IMR-90 (cell line): ENCODE data around the gene EBF3. TPM values are rescaled to one million over a fixed set of nuclear protein-coding genes. Genes with fewer than 3 reads are reported as not detected.

Experiments
- ATAC-seq: fragments of 200-7000 bp; cut with Tn5 transposase; 2 replicates; pipeline ENCODE4 v1.9.1; 2020; ENCODE audit warnings: low read depth, mild to moderate bottlenecking, moderate library complexity
- BruUV-seq: library from RNA; stranded (reverse); fragments of 400-500 nt; replicated peaks from 2 replicates; lab custom pipeline; 2021; lab: Mats Ljungman, UMichigan
- CTCF ChIA-PET: fragments of 300-600 bp; formaldehyde crosslinking; extraction: SDS; loops from one replicate; lab custom pipeline; 2021; ENCODE audit warnings: antibody characterized with exemption; lab: Yijun Ruan, JAX
- POLR2A ChIA-PET: fragments of 300-600 bp; sonication (Branson Sonifier 250); formaldehyde crosslinking; loops from one replicate; lab custom pipeline; 2022; ENCODE audit warnings: antibody characterized with exemption; ENCODE audit not compliant: unreplicated experiment; lab: Charles Lee
- DNase-seq: peaks from one replicate; pipeline ENCODE4 v3.0.0; 2013
- H2AFZ ChIP-seq: replicated peaks from 2 replicates; pipeline ENCODE3; 2013; ENCODE audit warnings: low read length, mild to moderate bottlenecking; ENCODE audit not compliant: poor library complexity
- H2AK5ac ChIP-seq: 2 replicates; pipeline ENCODE4 v1.6.1; 2013; ENCODE audit warnings: low read depth, low read length, inconsistent platforms
- H2AK9ac ChIP-seq: replicated peaks from 2 replicates; pipeline ENCODE3; 2013; ENCODE audit warnings: mild to moderate bottlenecking, low read depth, low read length, moderate library complexity; ENCODE audit not compliant: poor library complexity
- H2BK120ac ChIP-seq: 2 replicates; pipeline ENCODE4 v1.6.1; 2013; ENCODE audit warnings: low read depth, low read length, inconsistent platforms
- H2BK15ac ChIP-seq: 3 replicates; pipeline ENCODE4 v1.6.1; 2013; ENCODE audit warnings: low read depth, low read length, inconsistent platforms
- H2BK20ac ChIP-seq: 2 replicates; pipeline ENCODE4 v1.6.1; 2013; ENCODE audit warnings: low read depth, mild to moderate bottlenecking, inconsistent platforms, low read length, moderate library complexity
- H2BK5ac ChIP-seq: 2 replicates; pipeline ENCODE4 v1.6.1; 2013; ENCODE audit warnings: mild to moderate bottlenecking, low read depth, low read length, inconsistent platforms; ENCODE audit not compliant: poor library complexity, severe bottlenecking
- H3K14ac ChIP-seq: replicated peaks from 2 replicates; pipeline ENCODE4 v1.6.1; 2013; ENCODE audit warnings: low read depth, low read length, inconsistent platforms
- H3K18ac ChIP-seq: 2 replicates; pipeline ENCODE4 v1.6.1; 2013; ENCODE audit warnings: low read depth, low read length, control low read depth
- H3K23ac ChIP-seq: 2 replicates; pipeline ENCODE4 v1.6.1; 2013; ENCODE audit warnings: low read depth, low read length, inconsistent platforms
- H3K27ac ChIP-seq: 2 replicates; pipeline ENCODE4 v1.5.1; 2013; ENCODE audit warnings: mild to moderate bottlenecking, control low read depth, low read length; ENCODE audit not compliant: insufficient read depth
- H3K27me3 ChIP-seq: 2 replicates; pipeline ENCODE4 v1.6.1; 2013; ENCODE audit warnings: low read length; ENCODE audit not compliant: control insufficient read depth, insufficient read depth
- H3K36me3 ChIP-seq: 2 replicates; pipeline ENCODE4 v1.6.1; 2013; ENCODE audit warnings: low read length, mixed read lengths; ENCODE audit not compliant: control insufficient read depth, insufficient read depth
- H3K4ac ChIP-seq: 2 replicates; pipeline ENCODE4 v1.6.1; 2013; ENCODE audit warnings: low read depth, low read length, inconsistent platforms
- H3K4me1 ChIP-seq: 2 replicates; pipeline ENCODE4 v1.6.1; 2013; ENCODE audit warnings: low read length, mixed read lengths; ENCODE audit not compliant: control insufficient read depth, insufficient read depth
- H3K4me2 ChIP-seq: 2 replicates; pipeline ENCODE4 v1.6.1; 2013; ENCODE audit warnings: low read depth, mild to moderate bottlenecking, control low read depth, low read length, moderate library complexity
- H3K4me3 ChIP-seq: 2 replicates; pipeline ENCODE4 v1.5.1; 2013; ENCODE audit warnings: low read depth, mild to moderate bottlenecking, control low read depth, low read length, moderate library complexity; ENCODE audit not compliant: insufficient read depth
- H3K56ac ChIP-seq: 2 replicates; pipeline ENCODE4 v1.6.1; 2013; ENCODE audit warnings: low read length, inconsistent platforms; ENCODE audit not compliant: insufficient read depth; ENCODE audit errors: extremely low read depth
- H3K79me1 ChIP-seq, 2 experiments: 2 replicates each; pipeline ENCODE4 v1.6.1; 2013; ENCODE audit warnings: low read length in 2 of 2, inconsistent platforms in 1 of 2, low read depth in 1 of 2
- H3K9ac ChIP-seq: 2 replicates; pipeline ENCODE4 v1.6.1; 2013; ENCODE audit warnings: low read depth, low read length, control low read depth
- H3K9me1 ChIP-seq: 2 replicates; pipeline ENCODE4 v1.6.1; 2013; ENCODE audit warnings: low read length, inconsistent platforms; ENCODE audit not compliant: insufficient read depth
- H3K9me3 ChIP-seq: 2 replicates; pipeline ENCODE4 v1.6.1; 2013; ENCODE audit warnings: low read length; ENCODE audit not compliant: control insufficient read depth, insufficient read depth
- H4K20me1 ChIP-seq: 2 replicates; pipeline ENCODE4 v1.6.1; 2013; ENCODE audit warnings: low read length, inconsistent platforms; ENCODE audit not compliant: insufficient read depth
- H4K5ac ChIP-seq: 2 replicates; pipeline ENCODE4 v1.6.1; 2013; ENCODE audit warnings: mild to moderate bottlenecking, low read depth, low read length, control low read depth
- H4K8ac ChIP-seq, 2 experiments: 2 replicates each; pipeline ENCODE4 v1.6.1; 2013; ENCODE audit warnings: low read depth in 2 of 2, low read length in 2 of 2, control low read depth in 1 of 2, inconsistent platforms in 1 of 2
- H4K91ac ChIP-seq: 2 replicates; pipeline ENCODE4 v1.6.1; 2013; ENCODE audit warnings: low read depth, low read length, inconsistent platforms; ENCODE audit not compliant: insufficient read depth
- ELK1 ChIP-seq: fragments of 150-350 bp; IDR thresholded peaks from 2 replicates; pipeline ENCODE4 v1.6.1; 2016; ENCODE audit warnings: low read depth, mild to moderate bottlenecking, low read length, moderate library complexity, borderline replicate concordance
- MXI1 ChIP-seq: IDR thresholded peaks from 2 replicates; pipeline ENCODE4 v1.6.1; 2012; ENCODE audit warnings: low read depth, mild to moderate bottlenecking, low read length, moderate library complexity, borderline replicate concordance
- RAD21 ChIP-seq: IDR thresholded peaks from 2 replicates; pipeline ENCODE4 v1.6.1; 2012; ENCODE audit warnings: low read length, improper control_type of control experiment
- RFX5 ChIP-seq: IDR thresholded peaks from 2 replicates; pipeline ENCODE4 v1.8.0; 2012; ENCODE audit warnings: low read depth, mild to moderate bottlenecking, low read length, moderate library complexity
- WGBS, 2 experiments: methylation state at CpG; one replicate each; pipeline versions ENCODE4 v1.1.5 to v1.1.7; 2013; ENCODE audit warnings: missing lambda C conversion rate in 2 of 2; ENCODE audit not compliant: insufficient read length in 1 of 2; ENCODE audit errors: extremely low coverage in 2 of 2; 5-methylcytosine and 5-hydroxymethylcytosine counted together
- dilution Hi-C: fragments of 300-500 bp; cut with HindIII; formaldehyde crosslinking; loops from one replicate; pipeline ENCODE4 v1.14.3; 2018; ENCODE audit warnings: low sequenced_read_pairs; ENCODE audit not compliant: unreplicated experiment
- in situ Hi-C: fragments of 300-500 bp; cut with MboI; formaldehyde crosslinking; loops from 3 replicates; pipeline ENCODE4 v1.14.3; 2019; ENCODE audit warnings: low sequenced_read_pairs, inconsistent platforms, mixed read lengths
- intact Hi-C: fragments of 100-400 bp; cut with micrococcal nuclease; formaldehyde crosslinking; loops from 2 replicates; pipeline ENCODE4 v1.10.0; 2022
- polyA plus RNA-seq, 3 experiments: library from polyadenylated mRNA; depleted of rRNA; stranded (reverse); fragments of >200 nt; gene quantifications; 2 replicates each; pipeline ENCODE4 v1.2.3, GENCODE V29; 2012; ENCODE audit warnings: low replicate concordance in 1 of 3
- total RNA-seq: library from RNA; depleted of rRNA; stranded (reverse); fragments of >200 nt; gene quantifications from 2 replicates; pipeline ENCODE4 v1.2.3, GENCODE V29; 2012

The EBF3 gene
- total and polyA plus RNA-seq, 2 of the 4 experiments (the other 2 are of a cell fraction), result 0.36 to 0.70 TPM

- Histone ChIP-seq H3K79me1 (no peaks in the 10 kb centered on the region), H4K91ac (no peak overlapping the region), H2BK20ac (no peak overlapping the region), H3K27ac (no peak overlapping the region), H3K23ac (no peak overlapping the region), H4K8ac (no peak overlapping the region), H4K20me1 (no peaks in the 10 kb centered on the region), H2AK9ac (no peak overlapping the region), H3K9me1 (no peaks in the 10 kb centered on the region), H2BK5ac (no peak overlapping the region), H3K9me3 (peaks cover 33% of the 10 kb centered on the region), H3K9ac (no peak overlapping the region), H3K4me2 (no peak overlapping the region), H3K4ac (no peak overlapping the region), H2AK5ac (no peak overlapping the region), H4K5ac (no peak overlapping the region), H2BK15ac (no peak overlapping the region), H2AFZ (no peak overlapping the region), H3K4me1 (no peaks in the 10 kb centered on the region), H3K36me3 (no peaks in the 10 kb centered on the region), H3K18ac (no peak overlapping the region), H3K27me3 (no peaks in the 10 kb centered on the region), H3K56ac (no peak overlapping the region), H3K14ac (no peak overlapping the region), H3K4me3 (no peak overlapping the region), H2BK120ac (no peak overlapping the region)
- 64% methylated on average over 2 of the region's 10 CpGs; no CpG with 5 or more reads in 1 of the 2 experiments for WGBS, 2 experiments
- POLR2A ChIA-PET, result no interaction called here
- CTCF ChIA-PET, result no interaction called here
- DNase-seq (no peak), ATAC-seq (no peak)
- BruUV-seq, result no TSS peak
- intact Hi-C loops (no loop called here), in situ Hi-C loops (no loop called here), dilution Hi-C loops (no loop called here)
- TF ChIP-seq RAD21 (no peak), RFX5 (no peak), MXI1 (no peak), ELK1 (no peak)
These were observed 171.2 kb downstream of the EBF3 start for GRCh38 chr10:129792864-129793263.
